HG03095 (cell line): ENCODE measurements around the gene ULBP2.
"Not testable (repeated sequence)": the region's sequence is repeated elsewhere in the genome, so short reads cannot be mapped to it uniquely, and the experiment has no call there.

ENCODE experiments used
- ATAC-seq: cut with Tn5 transposase; IDR thresholded peaks from one replicate; pipeline ENCODE4 v1.9.1; 2021; ENCODE audit warnings: moderate library complexity; ENCODE audit not compliant: unreplicated experiment

The ULBP2 gene

DNA sequence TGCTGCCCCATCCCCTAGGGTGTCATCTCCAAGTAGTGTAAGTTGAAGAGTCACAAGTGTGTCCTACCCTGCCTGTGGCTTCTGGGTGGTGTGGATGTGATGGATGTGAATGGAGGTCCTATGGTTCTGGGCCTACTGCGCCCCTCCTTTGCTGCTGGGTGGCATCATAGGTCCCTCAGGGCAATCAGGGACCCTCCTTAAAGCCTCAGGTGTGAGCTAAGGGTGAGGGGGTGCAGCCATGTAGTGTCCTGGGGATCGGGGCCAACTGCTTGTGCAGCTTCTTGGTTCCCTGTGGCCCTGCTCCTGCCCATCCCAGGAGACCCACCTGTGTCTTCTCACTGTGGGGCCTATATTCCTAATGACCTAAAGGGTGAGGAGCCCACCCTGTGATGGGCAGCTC lies 24.5 kb downstream of the ULBP2 start:
- ATAC-seq: not testable (repeated sequence)

DNA sequence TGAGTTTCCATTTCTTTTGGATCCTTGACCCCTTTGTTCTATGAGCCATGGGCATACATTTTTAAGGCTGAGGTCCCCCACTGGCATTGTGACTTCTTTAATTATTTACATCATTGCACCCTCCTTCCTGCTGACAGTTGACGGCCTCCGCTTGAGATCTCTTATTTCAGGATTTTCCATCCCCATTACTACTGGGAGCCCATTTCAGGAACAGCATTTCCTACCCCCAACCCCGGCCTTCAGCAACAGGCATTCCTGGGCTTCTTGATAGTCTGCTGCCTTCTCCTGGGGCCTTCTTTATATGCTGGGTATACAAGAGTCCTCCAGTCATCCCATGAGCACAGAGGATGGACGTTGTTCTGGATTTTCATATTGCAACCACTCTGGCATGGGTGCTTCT lies 25.8 kb downstream of the ULBP2 start:
- ATAC-seq: no peak

DNA sequence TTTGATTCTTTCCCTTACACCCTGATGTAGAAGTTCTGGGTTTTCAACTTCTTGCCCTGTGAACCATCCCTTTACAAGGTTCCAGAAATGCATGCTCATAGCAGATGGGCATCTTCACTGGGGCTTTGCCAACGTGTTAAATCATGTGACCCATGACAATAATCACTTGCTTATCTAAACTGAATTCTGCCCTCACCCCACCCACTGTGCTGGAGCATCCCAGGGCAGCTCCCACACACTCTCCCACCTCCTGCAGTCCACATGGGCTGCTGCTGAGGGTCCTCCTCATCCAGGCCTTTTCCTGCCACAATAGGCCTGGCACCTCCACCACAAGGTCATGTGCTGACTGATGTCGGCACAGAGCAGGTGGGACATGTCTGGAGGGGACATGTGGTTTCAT lies 26.2 kb downstream of the ULBP2 start:
- ATAC-seq: not testable (repeated sequence)

DNA sequence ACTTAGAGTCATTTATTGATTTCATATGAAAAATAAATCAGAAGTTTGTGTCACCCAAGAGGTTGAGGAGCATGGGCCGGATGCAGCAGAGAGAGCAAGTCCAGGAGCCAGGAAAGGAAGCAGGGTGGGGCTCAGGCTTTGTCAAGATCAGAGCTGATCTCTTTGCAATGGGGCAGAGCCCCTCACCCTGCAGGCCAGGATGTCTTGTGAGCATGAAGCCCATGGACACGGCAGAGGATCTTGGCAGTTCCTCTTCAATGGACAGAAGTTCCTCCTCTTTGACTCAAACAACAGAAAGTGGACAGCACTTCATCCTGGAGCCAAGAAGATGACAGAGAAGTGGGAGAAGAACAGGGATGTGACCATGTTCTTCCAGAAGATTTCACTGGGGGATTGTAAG lies 27.1 kb downstream of the ULBP2 start:
- not testable (repeated sequence) for ATAC-seq

DNA sequence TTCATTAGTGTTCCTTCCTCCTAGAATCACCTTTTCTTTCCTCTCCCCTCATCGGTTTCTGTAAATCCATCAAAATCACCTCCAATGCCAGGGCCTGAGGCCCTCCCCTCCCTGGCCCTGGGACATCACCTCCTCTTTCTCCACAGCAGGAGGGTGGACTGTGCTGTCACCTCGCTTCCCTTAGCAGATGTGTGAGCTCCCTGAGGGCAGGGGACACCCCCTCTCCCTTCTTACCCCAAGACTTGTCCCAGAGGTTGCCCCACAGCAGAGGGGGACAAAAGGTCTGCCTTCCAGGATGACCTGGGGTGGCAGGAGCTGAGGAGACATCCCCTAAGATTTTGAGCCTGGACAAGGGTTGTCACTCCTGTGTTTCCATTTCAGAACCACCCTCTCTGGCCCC lies 27.8 kb downstream of the ULBP2 start:
- ATAC-seq: no peak

DNA sequence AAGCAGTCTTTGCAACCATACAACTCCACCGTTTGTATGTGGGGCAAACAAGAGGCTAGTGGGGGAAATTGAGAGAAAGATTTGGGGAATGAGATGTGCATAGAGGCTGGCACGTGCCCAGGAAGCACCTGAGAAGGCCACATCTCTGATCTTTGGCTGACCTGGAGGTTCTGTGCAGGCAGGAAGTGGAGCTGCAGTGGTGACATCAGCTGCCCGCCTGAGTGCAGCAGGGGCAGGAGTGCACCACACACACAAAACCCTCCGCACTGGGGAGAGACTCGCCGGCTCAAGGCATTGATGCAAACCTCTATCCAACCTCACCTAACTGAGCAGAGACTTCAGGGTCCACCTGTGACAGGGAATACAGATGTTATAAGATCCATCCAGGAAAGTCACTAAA lies 32.6 kb downstream of the ULBP2 start:
- ATAC-seq: not testable (repeated sequence)

DNA sequence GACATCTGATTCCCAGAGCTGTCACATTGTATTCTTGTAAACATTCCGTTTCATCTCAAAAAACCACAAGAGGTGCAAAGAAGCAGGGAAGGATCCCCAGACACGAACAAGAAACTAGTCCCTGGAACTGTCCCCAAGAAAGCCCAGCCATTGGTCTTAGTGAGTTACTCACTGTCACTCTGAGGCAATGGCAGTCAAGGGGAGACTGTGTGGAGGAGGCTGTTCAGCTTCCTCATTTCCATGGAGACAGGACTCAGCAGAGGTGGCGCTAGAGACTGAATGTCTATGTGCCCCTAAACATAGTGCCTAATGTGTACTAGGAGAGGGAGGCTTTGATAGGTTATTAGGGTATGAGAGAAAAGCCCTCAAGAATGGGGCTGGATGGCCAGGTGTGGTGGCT lies 33.0 kb downstream of the ULBP2 start:
- ATAC-seq: no peak

DNA sequence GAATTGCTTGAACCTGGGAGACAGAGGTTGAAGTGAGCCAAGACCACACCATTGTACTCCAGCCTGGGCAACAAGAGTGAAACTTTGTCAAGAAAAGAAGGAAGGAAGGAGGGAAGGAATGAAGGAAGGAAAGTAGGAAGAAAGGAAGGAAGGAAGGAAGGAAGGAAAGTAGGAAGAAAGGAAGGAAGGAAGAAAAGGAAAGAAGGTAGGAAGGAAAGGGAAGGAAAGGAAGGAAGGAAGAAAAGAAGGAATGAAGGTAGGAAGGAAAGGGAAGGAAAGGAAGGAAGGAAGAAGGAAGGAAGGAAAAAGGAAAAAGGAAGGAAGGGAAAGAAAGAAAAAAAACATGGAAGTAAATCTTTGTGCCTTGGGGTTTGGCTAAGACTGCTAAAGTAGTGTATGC lies 33.6 kb downstream of the ULBP2 start:
- no peak for ATAC-seq

DNA sequence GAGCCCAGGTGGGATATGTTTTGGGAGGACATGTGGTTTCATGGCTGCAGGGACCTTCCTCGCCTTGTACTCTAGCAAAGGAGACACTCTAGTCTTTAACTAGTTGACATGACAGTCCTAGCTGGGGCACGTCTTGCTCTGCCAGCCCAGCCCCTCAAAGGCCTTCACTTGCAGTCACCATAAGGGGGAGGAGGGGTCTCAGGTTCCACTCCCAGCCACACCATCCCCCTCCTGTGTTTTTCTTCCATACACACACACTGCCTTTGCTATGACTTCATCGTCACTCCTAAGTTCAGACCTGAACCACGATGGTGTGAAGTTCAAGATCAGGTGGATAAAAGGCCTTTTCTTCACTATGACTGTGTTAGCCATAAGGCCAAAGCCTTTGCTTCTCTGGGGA lies 35.4 kb downstream of the ULBP2 start:
- no peak for ATAC-seq

DNA sequence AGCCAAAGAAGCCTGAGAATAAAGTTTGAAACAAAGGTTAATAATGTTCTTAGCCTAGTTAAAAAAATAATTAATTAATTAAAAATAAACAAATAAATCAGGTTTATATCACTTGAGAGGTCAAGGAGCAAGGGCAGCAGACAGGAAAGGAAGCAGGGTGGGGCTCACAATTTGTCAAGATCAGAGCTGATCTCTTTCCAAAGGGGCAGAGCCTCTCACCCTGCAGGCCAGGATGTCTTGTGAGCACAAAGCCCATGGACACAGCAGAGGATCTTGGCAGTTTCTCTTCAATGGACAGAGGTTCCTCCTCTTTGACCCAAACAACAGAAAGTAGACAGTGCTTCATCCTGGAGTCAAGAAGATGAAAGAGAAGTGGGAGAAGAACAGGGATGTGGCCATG lies 36.8 kb downstream of the ULBP2 start:
- ATAC-seq: no peak

DNA sequence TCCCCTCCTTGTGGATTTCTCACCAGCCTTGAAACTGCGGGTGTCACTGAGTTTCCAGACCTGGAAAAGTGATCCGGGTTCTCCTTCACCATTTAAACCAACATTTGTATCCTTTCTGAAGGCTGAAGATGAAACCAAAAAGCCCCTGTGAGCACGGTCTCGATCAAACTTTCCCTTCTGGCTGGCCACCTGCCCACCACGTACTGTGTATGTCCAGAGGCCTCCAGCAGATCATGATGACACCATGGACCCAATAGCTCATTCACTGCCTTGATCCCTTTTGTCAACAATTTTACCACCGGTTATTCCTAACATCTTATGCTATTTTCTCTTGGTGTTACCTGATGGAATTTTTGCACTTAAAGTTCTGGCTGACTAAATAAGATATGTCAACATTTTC lies 37.5 kb downstream of the ULBP2 start:
- ATAC-seq: no peak

DNA sequence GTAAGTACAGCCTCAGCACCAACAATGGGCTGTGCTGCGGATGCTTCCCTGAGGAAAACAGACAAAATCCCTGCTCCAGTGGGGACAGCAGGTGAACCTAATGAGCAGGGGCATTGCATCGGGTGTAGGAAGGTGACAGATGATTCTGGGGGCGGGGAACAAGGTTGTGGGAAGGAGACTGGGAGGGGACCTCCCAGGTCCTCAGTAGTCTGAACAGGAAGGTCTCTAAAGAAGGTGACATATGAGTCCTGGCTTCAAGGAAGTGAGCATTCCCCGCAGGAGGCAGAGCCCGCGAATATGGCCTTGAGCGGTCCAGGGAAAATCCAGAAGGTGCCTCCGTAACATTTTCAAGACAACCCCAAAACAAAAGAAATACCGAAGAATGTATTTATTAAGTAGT lies 41.3 kb downstream of the ULBP2 start:
- ATAC-seq: no peak

DNA sequence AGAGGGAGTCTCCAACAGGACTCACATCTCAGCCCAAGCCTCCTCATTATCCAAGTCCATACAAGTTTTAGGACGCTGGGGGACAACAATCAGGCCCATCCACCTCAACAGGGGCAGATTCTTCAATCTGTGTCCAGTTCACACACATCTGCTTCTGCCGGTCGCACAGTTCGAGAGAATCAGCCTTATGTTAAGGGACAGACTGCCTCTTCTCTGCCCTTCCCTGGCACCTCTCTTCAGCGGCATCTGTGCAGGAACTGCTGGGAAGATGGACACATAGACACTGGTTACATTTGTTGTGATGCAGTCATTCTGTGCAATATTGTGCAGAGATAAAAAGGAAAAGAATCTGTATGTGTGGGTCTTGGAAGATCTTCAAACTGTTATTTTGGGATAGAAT lies 43.0 kb downstream of the ULBP2 start:
- ATAC-seq: no peak

DNA sequence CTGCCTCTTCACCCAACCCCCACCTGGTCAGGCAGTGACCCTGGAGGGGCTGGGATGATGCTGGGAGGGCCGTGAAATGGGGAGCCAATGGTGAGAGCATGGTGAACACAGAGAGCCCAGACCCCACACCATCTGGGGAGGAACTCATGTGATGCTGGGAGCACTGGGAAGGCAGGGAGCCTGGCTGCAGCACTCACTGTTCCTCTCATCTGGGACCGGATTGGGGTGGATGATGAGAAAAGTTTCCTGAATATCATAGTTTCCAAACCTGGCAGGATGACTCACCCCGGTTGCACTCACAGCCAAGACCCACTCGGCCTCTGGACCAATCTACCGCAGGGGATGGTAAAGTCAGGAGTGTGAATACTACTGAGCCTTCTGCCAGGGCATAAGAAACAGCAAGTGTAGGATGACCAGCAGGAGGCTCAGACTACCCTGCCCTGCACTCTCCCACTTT lies 43.7 kb downstream of the ULBP2 start:
- no peak for ATAC-seq

DNA sequence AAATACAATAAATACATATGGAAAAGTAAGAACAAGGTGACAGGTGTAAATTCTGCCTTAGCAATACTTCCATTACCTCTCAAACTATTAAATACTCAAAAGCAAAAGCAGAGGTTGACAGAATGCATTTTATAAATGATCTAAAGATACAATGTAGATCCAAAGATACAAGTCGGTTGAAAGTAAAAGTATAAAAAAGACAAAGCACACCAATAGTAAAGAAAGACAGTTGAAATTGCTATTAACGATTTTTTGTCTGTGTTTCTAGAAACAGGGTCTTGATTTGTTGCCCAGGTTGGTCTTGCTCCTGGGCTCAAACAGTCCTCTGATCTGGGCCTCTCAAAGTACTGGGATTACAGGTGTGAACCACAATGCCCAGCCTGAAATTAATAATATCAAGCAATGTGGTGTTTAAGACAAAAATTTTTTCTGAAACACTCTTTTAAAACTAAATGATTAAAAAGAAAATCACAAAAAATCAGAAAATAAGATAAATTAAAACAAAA lies 45.8 kb downstream of the ULBP2 start:
- no peak for ATAC-seq

DNA sequence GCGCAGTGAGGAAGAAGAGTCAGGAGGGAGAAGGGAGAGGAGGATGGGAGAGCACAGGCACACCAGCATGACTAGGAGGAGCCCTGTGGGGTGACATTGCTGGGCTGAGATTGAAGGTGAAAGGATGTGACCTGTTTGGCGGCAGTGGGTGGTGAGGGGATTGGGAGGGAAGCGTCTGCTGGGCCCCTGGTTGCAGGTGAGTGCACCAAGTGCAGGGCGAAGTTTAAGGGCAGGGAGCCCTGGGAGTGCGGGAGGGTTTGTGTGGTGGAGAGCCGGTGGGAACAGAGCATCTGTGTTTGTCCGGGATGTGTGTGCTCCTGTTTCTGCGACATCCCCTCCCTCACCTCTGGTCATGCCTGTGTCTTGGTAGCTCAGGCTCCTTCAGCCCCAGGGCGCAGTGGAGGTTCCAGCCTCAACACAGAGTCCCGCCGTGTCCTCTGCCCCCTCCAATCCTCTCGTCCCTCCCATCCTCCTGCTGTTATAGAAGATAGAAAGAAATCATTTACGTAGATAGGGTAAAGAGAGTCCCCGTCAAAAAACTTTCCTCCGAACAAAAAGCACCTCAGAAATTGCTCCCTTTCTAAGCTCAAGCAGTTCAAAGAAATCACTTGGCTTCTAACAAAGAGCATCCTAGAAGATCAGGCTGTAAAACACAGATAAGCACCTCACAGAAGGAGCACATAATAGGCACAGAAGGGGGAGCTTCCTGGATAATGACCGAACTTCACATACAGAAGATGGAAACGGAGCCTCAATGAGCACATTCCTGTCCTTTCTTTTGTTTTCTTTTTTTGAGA lies 46.9 kb downstream of the ULBP2 start:
- no peak for ATAC-seq

DNA sequence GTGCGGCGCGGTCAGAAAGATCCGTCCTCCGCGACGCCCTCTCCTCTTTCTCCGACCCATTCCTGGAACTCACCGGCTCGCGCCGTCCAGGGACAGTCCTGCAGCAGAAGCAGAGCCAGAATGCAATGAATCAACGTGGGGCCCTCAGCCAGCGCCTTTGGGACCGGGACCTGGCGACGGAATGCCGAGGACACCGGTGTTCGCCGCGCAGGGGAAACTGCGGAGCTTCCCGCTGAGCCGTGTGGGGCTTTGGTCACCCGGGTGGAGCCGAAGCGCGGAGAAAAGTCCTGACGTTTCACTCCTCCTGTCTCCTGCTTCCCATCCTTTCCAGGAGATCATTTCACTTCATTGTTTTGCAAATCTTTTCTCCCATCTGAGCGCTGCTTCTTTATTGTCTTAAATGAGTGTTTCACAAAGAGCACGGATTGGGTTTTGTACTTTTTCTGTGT lies 48.4 kb downstream of the ULBP2 start:
- no peak for ATAC-seq

DNA sequence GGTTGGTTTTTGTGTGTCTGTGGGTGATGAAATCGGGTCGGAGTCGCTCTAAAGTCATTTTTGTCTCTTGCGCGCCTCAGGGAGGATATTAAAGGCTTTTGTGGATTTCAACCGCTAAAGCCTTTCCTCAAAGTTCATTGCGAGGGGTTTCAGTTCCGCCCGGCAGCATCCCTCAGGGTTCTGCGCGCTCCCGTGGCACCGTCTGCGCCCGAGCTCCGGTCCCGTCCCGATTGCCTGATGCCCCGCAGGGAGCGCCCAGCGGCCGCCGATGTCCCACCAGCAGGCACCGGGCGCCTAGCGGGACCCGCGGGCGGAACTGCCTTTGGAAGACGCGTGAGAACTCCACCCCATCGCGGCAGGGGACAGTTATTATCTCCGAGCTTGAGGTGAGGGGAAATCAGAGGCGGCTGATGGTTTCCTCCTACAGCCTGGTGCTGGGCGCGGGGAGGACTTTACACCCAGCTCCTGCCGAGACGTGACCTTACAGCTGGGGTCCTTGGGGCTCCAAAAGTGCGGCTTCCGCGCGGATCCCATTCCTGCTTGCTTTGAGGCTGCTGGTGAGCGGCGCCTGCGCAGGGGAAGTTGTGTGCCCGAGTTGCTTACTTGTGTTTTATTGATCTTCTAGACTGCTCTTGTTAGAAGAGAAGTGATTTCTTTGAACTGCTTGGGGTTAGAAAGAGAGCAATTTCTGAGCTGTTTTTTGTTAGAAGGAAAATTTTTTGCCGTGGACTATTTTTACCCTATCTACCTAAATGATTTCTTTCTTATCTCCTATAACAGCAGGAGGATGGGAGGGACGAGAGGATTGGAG lies 49.1 kb downstream of the ULBP2 start:
- ATAC-seq: no peak

DNA sequence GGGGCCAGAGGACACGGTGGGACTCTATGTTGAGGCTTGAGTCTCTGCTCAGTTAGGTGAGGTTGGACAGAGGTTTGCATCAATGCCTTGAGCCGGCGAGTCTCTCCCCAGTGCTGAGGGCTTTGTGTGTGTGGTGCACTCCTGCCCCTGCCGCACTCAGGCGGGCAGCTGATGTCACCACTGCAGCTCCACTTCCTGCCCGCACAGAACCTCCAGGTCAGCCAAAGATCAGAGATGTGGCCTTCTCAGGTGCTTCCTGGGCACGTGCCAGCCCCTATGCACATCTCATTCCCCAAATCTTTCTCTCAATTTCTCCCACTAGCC lies 49.6 kb downstream of the ULBP2 start:
- ATAC-seq: not testable (repeated sequence)

DNA sequence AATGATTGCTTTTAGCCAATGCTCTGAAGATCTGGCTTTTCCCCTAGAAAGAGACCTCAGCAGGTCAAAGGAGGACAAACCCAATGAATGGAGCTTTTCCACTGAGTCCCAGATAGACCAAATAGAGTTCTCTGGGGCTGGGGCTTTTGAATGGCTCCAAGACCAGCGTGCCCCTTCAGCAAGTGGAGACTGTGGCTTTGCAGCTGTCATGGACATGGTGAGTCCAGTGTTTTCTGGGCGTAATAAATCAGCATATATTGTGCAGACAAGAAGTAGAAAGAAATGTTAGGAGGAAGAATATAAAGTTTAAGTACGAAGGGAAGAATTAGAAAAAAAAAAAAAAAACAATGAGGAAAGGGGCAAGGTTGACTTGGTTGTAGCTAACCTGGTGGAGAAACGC lies 50.0 kb downstream of the ULBP2 start:
- no peak for ATAC-seq

DNA sequence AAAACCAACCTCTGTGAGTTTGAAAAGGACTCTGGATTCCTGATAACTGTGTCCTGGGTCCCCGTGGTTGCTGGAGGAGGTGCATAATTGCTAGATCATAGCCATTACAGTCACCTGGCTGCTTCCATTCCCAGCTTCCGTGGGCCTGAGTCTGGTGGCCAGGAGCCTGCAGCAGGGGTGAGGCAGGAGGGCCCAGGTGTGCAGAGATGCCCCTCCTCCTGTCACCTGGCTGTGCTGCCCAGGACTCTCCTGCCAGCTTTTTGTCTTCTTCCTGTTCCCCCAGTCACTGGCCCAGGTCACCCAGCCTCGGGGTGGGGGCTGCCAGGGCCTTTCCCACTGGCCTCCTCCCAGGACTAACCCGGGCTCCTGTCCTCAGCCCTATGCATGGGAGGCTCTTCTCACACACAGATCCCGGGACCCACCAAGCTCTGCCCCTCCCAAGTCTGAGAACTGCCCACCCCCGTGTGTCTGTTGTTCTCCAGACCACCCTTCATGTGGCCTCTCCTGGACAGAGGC lies 53.5 kb downstream of the ULBP2 start:
- ATAC-seq: no peak

DNA sequence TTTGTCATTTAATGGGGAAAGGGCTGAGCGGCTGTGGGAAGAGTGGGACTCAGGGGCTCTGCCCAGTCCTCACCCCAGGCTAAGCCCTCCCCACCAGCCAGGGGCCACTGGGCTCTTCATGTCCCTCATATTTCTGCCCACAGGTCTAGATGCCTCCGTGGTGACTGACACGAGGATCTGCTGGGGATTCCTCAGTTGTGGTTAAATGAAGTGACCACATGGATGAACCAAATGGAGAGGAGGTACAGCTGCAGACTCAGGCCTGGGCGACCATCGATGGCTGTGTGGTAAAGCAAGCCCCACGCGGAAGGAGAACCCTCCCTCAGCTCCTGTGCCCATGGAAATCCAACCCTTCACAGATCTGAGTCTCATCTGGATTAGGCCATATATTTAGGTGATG lies 54.2 kb downstream of the ULBP2 start:
- ATAC-seq: no peak
